HG02642 (cell line): ENCODE measurements around the gene SLC38A6.

Experiments used
- ATAC-seq: cut with Tn5 transposase; IDR thresholded peaks from one replicate; pipeline ENCODE4 v1.9.1; 2021; ENCODE audit warnings: mild to moderate bottlenecking; ENCODE audit not compliant: unreplicated experiment, poor library complexity

SLC38A6 gene

DNA sequence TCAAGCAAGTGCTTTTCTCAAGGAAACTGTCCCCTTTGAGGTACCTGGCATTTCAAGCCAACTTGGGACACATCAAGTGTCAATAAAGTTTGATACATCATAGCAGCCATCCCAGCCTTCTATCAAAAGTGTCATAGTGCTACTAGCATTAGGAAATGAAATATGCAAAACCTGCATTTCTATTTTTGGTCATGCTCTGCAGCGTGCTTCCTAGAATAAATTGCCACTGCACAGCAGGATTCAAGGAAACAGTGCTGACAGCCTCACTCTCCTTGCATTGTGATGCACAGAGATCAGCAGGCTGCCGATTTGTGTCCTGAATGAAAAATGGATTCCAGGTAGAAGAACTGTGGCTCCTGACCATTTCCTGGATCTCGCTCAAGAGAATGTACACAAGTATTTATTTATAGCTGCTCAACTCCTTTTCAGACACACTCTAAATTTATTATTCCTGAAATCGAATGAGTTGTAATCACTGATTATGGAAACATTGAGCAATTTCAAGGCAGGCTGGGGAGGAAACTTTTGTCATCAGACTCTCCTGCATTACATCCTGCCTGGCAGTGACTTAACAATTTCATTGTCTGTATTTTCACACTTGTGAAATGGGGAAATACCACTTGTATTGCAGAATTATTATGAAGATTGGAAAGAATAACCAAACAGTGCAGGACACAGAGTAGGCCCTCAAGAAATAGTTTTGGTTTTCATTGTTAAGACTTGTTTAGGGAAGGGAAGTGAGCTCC, 120.9 kb downstream of the SLC38A6 start:
- no peak for ATAC-seq
